Ammon's horn (tissue), 1 donor: ENCODE data around the gene PPP1R9A.

Experiments used
- DNase-seq: peaks from one replicate; pipeline ENCODE4 v3.0.0-alpha.2; 2016; ENCODE audit warnings: low spot score

Gene PPP1R9A

GRCh38 chr7:95319570-95319969, 412.2 kb downstream of the PPP1R9A start:
- DNase-seq = no peak

- no peak for DNase-seq
These were observed 413.3 kb downstream of the PPP1R9A start for GRCh38 chr7:95320651-95321050.

GRCh38 chr7:95321720-95322119, 414.3 kb downstream of the PPP1R9A start:
- no peak for DNase-seq

GRCh38 chr7:95322396-95322795, 415.0 kb downstream of the PPP1R9A start:
- no peak for DNase-seq

GRCh38 chr7:95322854-95323253, 415.5 kb downstream of the PPP1R9A start:
- no peak for DNase-seq

GRCh38 chr7:95323410-95324129, 416.2 kb downstream of the PPP1R9A start:
- DNase-seq = no peak

GRCh38 chr7:95324431-95324830, 417.0 kb downstream of the PPP1R9A start, which contains the start of gene PON1:
Gene PON1 (minus strand): TSS chr7:95324532. CDS start chr7:95324475, 57 bp downstream.
- DNase-seq = no peak

- DNase-seq = no peak
These were observed 420.0 kb downstream of the PPP1R9A start for GRCh38 chr7:95327356-95327755.

- peak; percentile 7 for DNase-seq
These were observed 423.0 kb downstream of the PPP1R9A start for GRCh38 chr7:95330204-95330960.

- no peak for DNase-seq
These were observed 423.6 kb downstream of the PPP1R9A start for GRCh38 chr7:95330961-95331337.

- no peak for DNase-seq
These were observed 427.1 kb downstream of the PPP1R9A start for GRCh38 chr7:95334447-95334846.

- DNase-seq = no peak
These were observed 427.7 kb downstream of the PPP1R9A start for GRCh38 chr7:95335093-95335492.

GRCh38 chr7:95338832-95339231, 431.4 kb downstream of the PPP1R9A start:
- DNase-seq = no peak

GRCh38 chr7:95340491-95340890, 433.1 kb downstream of the PPP1R9A start:
- DNase-seq = no peak

- DNase-seq = no peak
These were observed 434.6 kb downstream of the PPP1R9A start for GRCh38 chr7:95342029-95342428.

GRCh38 chr7:95342642-95343307, 435.4 kb downstream of the PPP1R9A start:
- no peak for DNase-seq
